ENCODE measurements around the gene ZNF207.
"Not testable (repeated sequence)": the region's sequence is repeated elsewhere in the genome, so short reads cannot be mapped to it uniquely, and the experiment has no call there.

Gene ZNF207

GRCh38 chr17:32335687-32336086 is 14.3 kb upstream of the ZNF207 start:
- DNase-seq: peak; percentile 88

- peak; percentile 19 for DNase-seq
Measured at GRCh38 chr17:32341141-32341856, 8.7 kb upstream of the ZNF207 start.

GRCh38 chr17:32341857-32342602 is 7.9 kb upstream of the ZNF207 start, which contains the start of gene C17orf75:
Gene C17orf75 (minus strand): TSS chr17:32342173. CDS start chr17:32342139, 34 bp downstream.
- DNase-seq: peak; percentile 77

GRCh38 chr17:32342603-32343325 is 7.2 kb upstream of the ZNF207 start:
- DNase-seq: no peak

- DNase-seq: no peak
Measured at GRCh38 chr17:32345951-32346600, 3.9 kb upstream of the ZNF207 start.

- no peak for DNase-seq
Measured at GRCh38 chr17:32348483-32348800, 1.5 kb upstream of the ZNF207 start.

GRCh38 chr17:32349503-32349853 is 479 bp upstream of the ZNF207 start:
- DNase-seq: peak; percentile 23

GRCh38 chr17:32350666-32351418 is 885 bp downstream of the ZNF207 start:
- peak; percentile 58 for DNase-seq

- not testable (repeated sequence) for DNase-seq
Measured at GRCh38 chr17:32352734-32353133, 2.8 kb downstream of the ZNF207 start.

- no peak for DNase-seq
Measured at GRCh38 chr17:32355649-32356377, 5.9 kb downstream of the ZNF207 start.

- DNase-seq: no peak
Measured at GRCh38 chr17:32356378-32356743, 6.4 kb downstream of the ZNF207 start.

GRCh38 chr17:32356750-32357149 is 6.8 kb downstream of the ZNF207 start:
- no peak for DNase-seq

GRCh38 chr17:32357615-32358014 is 7.7 kb downstream of the ZNF207 start:
- DNase-seq: no peak

GRCh38 chr17:32361270-32361669 is 11.3 kb downstream of the ZNF207 start:
- no peak for DNase-seq

GRCh38 chr17:32370426-32370825 is 20.5 kb downstream of the ZNF207 start:
- DNase-seq: no peak

GRCh38 chr17:32382526-32383223 is 32.7 kb downstream of the ZNF207 start:
- no peak for DNase-seq

- DNase-seq: no peak
Measured at GRCh38 chr17:32383926-32384434, 34.0 kb downstream of the ZNF207 start.

GRCh38 chr17:32385121-32385520 is 35.2 kb downstream of the ZNF207 start:
- no peak for DNase-seq

- no peak for DNase-seq
Measured at GRCh38 chr17:32385971-32386370, 36.0 kb downstream of the ZNF207 start.

GRCh38 chr17:32386844-32387243 is 36.9 kb downstream of the ZNF207 start:
- DNase-seq: no peak

GRCh38 chr17:32388128-32388527 is 38.2 kb downstream of the ZNF207 start:
- DNase-seq: not testable (repeated sequence)

Data from EL (cell line).